Measurements from ENCODE around the gene TRPM3. TPM values are rescaled to one million over a fixed set of nuclear protein-coding genes. Genes with fewer than 3 reads are reported as not detected.

The TRPM3 gene
- total RNA-seq: 14.9 and 22.0 TPM in 2 replicates

GRCh38 chr9:71121275-71122021, at the start of gene TRPM3:
TSS of gene TRPM3 (minus strand) at chr9:71121621. CDS start at chr9:71121354, 267 bp downstream.

Small RNA genes within 50 kb of the gene (small RNA-seq; reads per million reads assigned to genes)
- 77.8 reads per million, percentile 98 among the genes with 10 or more reads in this experiment for gene MIR204
- not detected for gene RN7SL726P

All from hair follicle dermal papilla cell (primary cell).